ENCODE data around the gene PCBP2.

Gene PCBP2

GRCh38 chr12:53504004-53504920 is 52.4 kb downstream of the PCBP2 start:
- H3K4me3 ChIP-seq (ENCODE audit: low read depth, low read length), result no peak overlapping the region
- TF ChIP-seq, protein P1, sequence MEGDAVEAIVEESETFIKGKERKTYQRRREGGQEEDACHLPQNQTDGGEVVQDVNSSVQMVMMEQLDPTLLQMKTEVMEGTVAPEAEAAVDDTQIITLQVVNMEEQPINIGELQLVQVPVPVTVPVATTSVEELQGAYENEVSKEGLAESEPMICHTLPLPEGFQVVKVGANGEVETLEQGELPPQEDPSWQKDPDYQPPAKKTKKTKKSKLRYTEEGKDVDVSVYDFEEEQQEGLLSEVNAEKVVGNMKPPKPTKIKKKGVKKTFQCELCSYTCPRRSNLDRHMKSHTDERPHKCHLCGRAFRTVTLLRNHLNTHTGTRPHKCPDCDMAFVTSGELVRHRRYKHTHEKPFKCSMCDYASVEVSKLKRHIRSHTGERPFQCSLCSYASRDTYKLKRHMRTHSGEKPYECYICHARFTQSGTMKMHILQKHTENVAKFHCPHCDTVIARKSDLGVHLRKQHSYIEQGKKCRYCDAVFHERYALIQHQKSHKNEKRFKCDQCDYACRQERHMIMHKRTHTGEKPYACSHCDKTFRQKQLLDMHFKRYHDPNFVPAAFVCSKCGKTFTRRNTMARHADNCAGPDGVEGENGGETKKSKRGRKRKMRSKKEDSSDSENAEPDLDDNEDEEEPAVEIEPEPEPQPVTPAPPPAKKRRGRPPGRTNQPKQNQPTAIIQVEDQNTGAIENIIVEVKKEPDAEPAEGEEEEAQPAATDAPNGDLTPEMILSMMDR (IDR thresholded peaks at IDR 0.05; ENCODE audit: low read depth, low read length), result no peak

GRCh38 chr12:53505086-53505485 is 53.2 kb downstream of the PCBP2 start:
- H3K4me3 ChIP-seq (ENCODE audit: low read depth, low read length), result no peak overlapping the region
- TF ChIP-seq, protein P1 (IDR thresholded peaks at IDR 0.05; ENCODE audit: low read depth, low read length), result no peak

- H3K4me3 ChIP-seq (ENCODE audit: low read depth, low read length), result no peak overlapping the region
- TF ChIP-seq, protein P1 (IDR thresholded peaks at IDR 0.05; ENCODE audit: low read depth, low read length), result no peak
Observed at GRCh38 chr12:53505555-53506449, 53.9 kb downstream of the PCBP2 start.

DNA sequence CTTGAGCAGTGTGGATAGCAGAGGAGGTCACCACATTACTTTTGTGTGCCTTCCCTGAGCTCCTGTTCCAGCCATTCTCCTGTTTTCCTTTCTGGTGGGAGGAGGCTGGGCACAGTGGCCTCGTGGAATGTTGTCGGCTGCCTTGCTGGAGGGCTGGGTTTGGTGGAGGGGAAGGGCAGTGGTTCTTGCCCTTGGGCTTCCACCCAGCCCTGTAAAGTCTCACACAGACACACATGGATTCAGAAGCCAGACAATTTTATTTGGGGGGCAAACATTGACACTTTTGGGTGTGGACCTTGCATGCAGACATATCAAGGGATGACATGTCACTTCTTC is 54.5 kb downstream of the PCBP2 start:
- no peak overlapping the region for H3K4me3 ChIP-seq (ENCODE audit: low read depth, low read length)
- TF ChIP-seq, protein P1 (IDR thresholded peaks at IDR 0.05; ENCODE audit: low read depth, low read length), result no peak

GRCh38 chr12:53506881-53507602 is 55.1 kb downstream of the PCBP2 start, which contains the start of gene NPFF:
TSS of gene NPFF (minus strand) at chr12:53507484. CDS start at chr12:53507474, 10 bp downstream.
- TF ChIP-seq, protein P1 (IDR thresholded peaks at IDR 0.05; ENCODE audit: low read depth, low read length), result no peak
- no peak within 1 kb of the TSS for H3K4me3 ChIP-seq (ENCODE audit: low read depth, low read length)

DNA sequence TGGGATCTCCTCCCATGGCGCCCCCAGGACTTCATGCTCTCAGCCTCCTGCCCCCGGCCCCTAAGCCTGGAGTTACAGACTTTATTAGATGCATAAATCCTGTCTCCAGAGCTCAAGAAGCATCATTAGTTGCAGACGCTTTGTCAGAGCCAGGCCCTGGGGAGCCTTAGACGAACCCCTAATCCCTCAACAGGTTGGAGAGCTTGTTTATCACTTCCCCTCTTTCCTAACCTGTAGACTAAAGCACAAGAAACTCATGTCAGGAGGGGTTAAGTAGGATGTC is 55.6 kb downstream of the PCBP2 start:
- no peak overlapping the region for H3K4me3 ChIP-seq (ENCODE audit: low read depth, low read length)
- TF ChIP-seq, protein P1 (IDR thresholded peaks at IDR 0.05; ENCODE audit: low read depth, low read length), result no peak
